GM06990 (cell line): Measurements from ENCODE around the gene RASGRP2.
A peak's percentile ranks its signal among the peaks of the same experiment; 100 is the strongest.

ENCODE experiments used
- DNase-seq: peaks from one replicate; pipeline ENCODE4 v3.0.0-alpha.2; 2011; ENCODE audit not compliant: insufficient read length; ENCODE audit errors: extremely low read depth
- H3K27me3 ChIP-seq: replicated peaks from 2 replicates; pipeline ENCODE4 v1.6.0; 2011; ENCODE audit warnings: low read length; ENCODE audit not compliant: control insufficient read depth, insufficient read depth
- H3K36me3 ChIP-seq: 2 replicates; pipeline ENCODE4 v1.5.1; 2011; ENCODE audit warnings: low read length; ENCODE audit not compliant: control insufficient read depth, insufficient read depth
- H3K4me3 ChIP-seq: replicated peaks from 2 replicates; pipeline ENCODE4 v1.5.1; 2011; ENCODE audit warnings: low read depth, mild to moderate bottlenecking, control low read depth, low read length
- TF ChIP-seq, protein P1 (sequence below): IDR thresholded peaks from 2 replicates; pipeline ENCODE4 v1.5.1; 2011; ENCODE audit warnings: low read length, control low read depth, mild to moderate bottlenecking, inconsistent platforms; ENCODE audit not compliant: insufficient read depth, poor library complexity, severe bottlenecking

Gene RASGRP2

DNA sequence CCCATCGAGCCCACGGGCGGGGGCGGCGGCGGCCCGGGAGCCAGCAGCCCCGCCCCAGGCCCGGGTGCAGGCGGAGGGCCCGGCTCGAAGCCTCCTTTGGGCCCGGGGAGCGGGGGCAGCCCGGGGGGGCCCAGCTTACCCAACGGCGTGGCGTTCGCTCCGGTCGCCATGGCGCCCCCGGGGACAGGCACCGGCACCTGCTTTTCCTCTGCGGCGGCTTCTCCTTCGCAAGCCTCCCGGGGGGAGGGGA, 34.2 kb upstream of the RASGRP2 start:
- TF ChIP-seq, protein P1, sequence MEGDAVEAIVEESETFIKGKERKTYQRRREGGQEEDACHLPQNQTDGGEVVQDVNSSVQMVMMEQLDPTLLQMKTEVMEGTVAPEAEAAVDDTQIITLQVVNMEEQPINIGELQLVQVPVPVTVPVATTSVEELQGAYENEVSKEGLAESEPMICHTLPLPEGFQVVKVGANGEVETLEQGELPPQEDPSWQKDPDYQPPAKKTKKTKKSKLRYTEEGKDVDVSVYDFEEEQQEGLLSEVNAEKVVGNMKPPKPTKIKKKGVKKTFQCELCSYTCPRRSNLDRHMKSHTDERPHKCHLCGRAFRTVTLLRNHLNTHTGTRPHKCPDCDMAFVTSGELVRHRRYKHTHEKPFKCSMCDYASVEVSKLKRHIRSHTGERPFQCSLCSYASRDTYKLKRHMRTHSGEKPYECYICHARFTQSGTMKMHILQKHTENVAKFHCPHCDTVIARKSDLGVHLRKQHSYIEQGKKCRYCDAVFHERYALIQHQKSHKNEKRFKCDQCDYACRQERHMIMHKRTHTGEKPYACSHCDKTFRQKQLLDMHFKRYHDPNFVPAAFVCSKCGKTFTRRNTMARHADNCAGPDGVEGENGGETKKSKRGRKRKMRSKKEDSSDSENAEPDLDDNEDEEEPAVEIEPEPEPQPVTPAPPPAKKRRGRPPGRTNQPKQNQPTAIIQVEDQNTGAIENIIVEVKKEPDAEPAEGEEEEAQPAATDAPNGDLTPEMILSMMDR: no peak
- no peaks in the 10 kb centered on the region for H3K27me3 ChIP-seq
- no peak for DNase-seq
- peaks cover 15% of the 10 kb centered on the region for H3K36me3 ChIP-seq
- H3K4me3 ChIP-seq: peak overlapping the region; percentile 99

DNA sequence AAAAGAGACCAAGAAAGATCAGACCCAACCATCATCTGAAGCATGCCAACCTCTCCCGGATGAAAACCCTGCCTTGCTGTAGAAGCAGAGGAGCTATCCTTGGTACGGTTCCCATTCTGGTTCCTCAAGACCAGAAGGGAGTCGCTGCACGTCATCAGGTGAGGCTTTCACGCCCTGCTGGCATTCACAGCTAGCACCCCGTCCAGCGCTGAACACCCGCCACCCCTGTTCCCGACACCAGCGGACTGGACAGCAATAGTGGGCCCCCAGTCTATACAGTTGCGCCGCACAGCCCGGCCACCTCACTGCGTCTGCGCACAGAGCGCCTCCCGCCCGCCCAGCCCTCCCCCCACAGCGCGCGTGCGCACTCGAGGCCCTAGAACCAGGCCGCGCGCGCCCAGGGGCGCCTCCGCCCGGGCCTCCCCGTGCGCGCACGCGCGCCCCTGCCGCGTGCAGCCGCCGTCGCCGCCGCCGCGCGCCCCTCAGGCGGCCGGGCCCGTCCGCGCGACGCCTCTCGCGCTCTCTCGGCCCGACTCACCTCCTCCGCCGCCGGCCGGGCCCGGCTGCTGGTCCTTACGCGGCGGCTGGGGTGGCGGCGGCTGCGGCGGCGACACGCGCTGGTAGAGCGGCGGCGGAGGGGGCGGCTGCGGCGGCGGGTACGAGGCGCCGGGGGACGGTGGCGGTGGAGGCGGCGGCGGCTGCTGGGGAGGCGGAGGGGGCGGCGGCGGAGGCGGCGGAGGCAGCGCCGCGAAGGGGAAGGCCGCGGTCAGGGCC, 33.7 kb upstream of the RASGRP2 start:
- H3K27me3 ChIP-seq: no peaks in the 10 kb centered on the region
- peak; percentile 86 for DNase-seq
- H3K36me3 ChIP-seq: peaks cover 17% of the 10 kb centered on the region
- TF ChIP-seq, protein P1: no peak
- H3K4me3 ChIP-seq: peak overlapping the region; percentile 99

DNA sequence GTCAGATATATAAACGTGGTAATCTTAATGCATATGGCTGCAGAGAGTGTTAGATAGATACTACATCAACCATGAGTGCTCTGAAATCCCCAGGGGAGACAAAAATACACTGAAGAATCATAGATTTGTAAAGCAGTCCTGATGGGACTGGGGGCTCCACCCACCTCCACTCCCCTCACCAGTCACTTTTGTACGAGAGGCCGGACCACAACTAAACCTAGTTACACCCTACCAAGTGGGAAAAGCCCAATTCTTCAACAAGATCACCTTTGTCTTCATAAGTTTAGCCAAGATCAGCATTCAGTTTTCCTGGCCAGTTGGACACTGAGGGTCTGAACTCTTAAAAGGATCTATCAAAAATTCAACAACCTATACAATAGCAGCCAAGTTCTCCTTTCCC, 32.9 kb upstream of the RASGRP2 start:
- peaks cover 19% of the 10 kb centered on the region for H3K36me3 ChIP-seq
- TF ChIP-seq, protein P1: no peak
- no peak for DNase-seq
- peak overlapping the region; percentile 99 for H3K4me3 ChIP-seq
- no peaks in the 10 kb centered on the region for H3K27me3 ChIP-seq

DNA sequence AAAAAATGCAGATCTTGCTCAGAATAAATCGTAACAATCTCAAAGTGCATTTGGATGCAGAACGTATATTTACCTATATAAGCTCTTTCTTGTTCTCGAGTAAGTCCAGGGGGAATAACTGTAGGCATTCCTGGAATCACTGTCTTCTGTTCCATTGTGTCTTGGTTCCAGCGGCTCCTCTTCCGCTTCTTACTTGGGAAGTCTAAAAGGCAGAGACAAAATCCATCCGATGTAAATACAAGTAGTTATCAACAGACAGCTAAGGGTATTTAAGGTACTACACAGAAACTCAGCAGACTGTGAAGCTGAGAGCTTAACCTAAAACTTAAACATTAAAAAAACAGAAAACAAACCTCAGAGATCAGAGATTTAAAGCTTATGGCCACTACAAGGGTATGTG, 32.5 kb upstream of the RASGRP2 start:
- TF ChIP-seq, protein P1: no peak
- H3K4me3 ChIP-seq: peak overlapping the region; percentile 99
- peaks cover 21% of the 10 kb centered on the region for H3K36me3 ChIP-seq
- no peak for DNase-seq
- H3K27me3 ChIP-seq: no peaks in the 10 kb centered on the region

DNA sequence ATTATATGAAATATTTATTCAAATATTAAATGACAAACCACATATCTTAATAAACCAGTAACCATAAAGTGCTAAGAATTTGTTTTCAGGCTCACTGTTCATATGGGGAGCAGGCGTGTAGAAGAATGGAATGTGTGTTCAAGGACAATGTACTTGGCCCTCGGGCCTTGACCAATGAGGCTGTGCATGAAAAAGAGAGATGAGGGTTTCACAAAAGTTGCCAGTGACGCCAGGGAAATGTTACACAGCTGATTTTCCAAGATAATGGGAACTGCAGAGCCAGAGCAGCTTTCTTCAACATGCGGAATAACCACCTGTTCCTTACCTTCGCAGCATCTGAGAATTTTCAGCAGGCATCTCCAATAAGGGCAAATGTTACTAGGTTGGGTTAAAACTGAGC, 30.2 kb upstream of the RASGRP2 start:
- no peak overlapping the region for H3K4me3 ChIP-seq
- TF ChIP-seq, protein P1: no peak
- H3K36me3 ChIP-seq: peaks cover 40% of the 10 kb centered on the region
- H3K27me3 ChIP-seq: no peaks in the 10 kb centered on the region
- DNase-seq: no peak

DNA sequence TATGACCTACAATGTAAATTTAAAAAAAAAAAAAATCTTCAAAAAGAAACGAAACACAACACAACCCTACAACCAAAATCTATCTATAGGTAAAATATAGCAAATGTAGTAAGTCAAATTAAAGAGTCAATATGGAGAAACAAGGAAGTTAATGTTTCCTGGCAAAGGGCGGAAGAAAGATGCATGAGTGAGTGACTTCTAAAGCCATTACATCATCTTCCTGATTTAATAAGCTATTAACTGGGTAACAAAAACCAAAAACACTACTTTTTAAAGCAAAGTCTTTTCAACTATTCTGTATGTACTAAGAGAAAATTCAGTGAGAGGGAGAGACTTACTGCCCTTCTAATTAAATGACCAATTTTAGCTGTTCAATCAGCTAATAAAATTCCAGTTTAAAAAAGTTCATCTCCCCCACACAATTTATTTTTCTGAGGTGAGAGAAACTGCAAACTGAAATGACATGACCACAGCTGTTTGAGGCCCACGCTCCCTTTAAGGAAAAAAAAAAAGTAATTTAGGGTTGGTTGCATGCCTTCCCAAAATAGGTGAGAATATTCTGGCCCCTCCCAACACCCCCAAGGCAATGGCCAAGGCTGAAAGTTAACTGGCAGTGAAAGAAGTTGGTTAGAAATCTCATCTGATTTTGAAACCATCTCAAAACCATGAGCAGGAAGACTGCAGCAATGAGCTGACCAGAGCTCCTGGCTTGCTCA, 28.5 kb upstream of the RASGRP2 start:
- H3K36me3 ChIP-seq: peaks cover 57% of the 10 kb centered on the region
- TF ChIP-seq, protein P1: no peak
- no peaks in the 10 kb centered on the region for H3K27me3 ChIP-seq
- no peak overlapping the region; the same call in 1 of the 2 replicates for H3K4me3 ChIP-seq
- DNase-seq: no peak
